HepG2 (cell line): Measurements from ENCODE around the gene SH3YL1. TPM values are rescaled to one million over a fixed set of nuclear protein-coding genes. Genes with fewer than 3 reads are reported as not detected.

Experiments used
- HNF4A ChIP-seq: sonication (generic); formaldehyde crosslinking; IDR thresholded peaks from 2 replicates; pipeline ENCODE4 v1.4.0; 2020; ENCODE audit warnings: missing genetic modification reagents
- HNRNPH1 ChIP-seq: fragments of 200-400 bp; formaldehyde crosslinking; optimal IDR thresholded peaks from 2 replicates; pipeline ENCODE3; 2017; ENCODE audit warnings: mild to moderate bottlenecking, low read depth, low read length
- MEF2D ChIP-seq: sonication (generic); formaldehyde crosslinking; IDR thresholded peaks from 2 replicates; pipeline ENCODE4 v1.5.1; 2020; ENCODE audit warnings: mild to moderate bottlenecking, missing genetic modification reagents
- RFX5 ChIP-seq: IDR thresholded peaks from 2 replicates; pipeline ENCODE4 v1.6.1; 2011; ENCODE audit warnings: low read depth, low read length, improper control_type of control experiment
- SIN3A ChIP-seq: IDR thresholded peaks from 2 replicates; pipeline ENCODE4 v1.6.1; 2011; ENCODE audit warnings: low read depth, mild to moderate bottlenecking, control low read depth, low read length, borderline replicate concordance
- ZNF383 ChIP-seq: sonication (generic); formaldehyde crosslinking; IDR thresholded peaks from 2 replicates; pipeline ENCODE4 v1.4.0; 2020; ENCODE audit warnings: missing genetic modification reagents, mild to moderate bottlenecking, borderline replicate concordance
- ZNF790 ChIP-seq: sonication (generic); formaldehyde crosslinking; IDR thresholded peaks from 2 replicates; pipeline ENCODE4 v1.8.0; 2022; ENCODE audit warnings: missing genetic modification reagents, mild to moderate bottlenecking, borderline replicate concordance
- polyA plus RNA-seq, 8 experiments: library from polyadenylated mRNA; depleted of rRNA in 3 of 8; stranded (reverse) in 7 of 8; unstranded in 1 of 8; fragments of >200 nt; fragmentation: Illumina TruSeq in 4 of 8; extraction: Trizol in 4 of 8; gene quantifications; 2 replicates each; pipeline versions ENCODE4 v1.2.1 to v1.2.3, GENCODE V29; 2011 to 2016; ENCODE audit warnings: low read depth in 4 of 8, missing spikeins in 1 of 8, mixed read lengths in 1 of 8; ENCODE audit not compliant: insufficient read depth in 1 of 8
- total RNA-seq, 5 experiments: library from RNA; depleted of rRNA; stranded (reverse); fragments of >200 nt; fragmentation: Illumina TruSeq; extraction: Trizol; gene quantifications; 2 replicates each; pipeline ENCODE4 v1.2.3, GENCODE V29; 2016; ENCODE audit warnings: low read depth in 1 of 5
- TF ChIP-seq, protein P1 (sequence below): sonication (generic); formaldehyde crosslinking; IDR thresholded peaks from 2 replicates; pipeline ENCODE4 v1.4.0; 2020; ENCODE audit warnings: missing genetic modification reagents, mild to moderate bottlenecking, borderline replicate concordance
- TF ChIP-seq, protein P2 (sequence below): fragments of 450-650 bp; IDR thresholded peaks from 2 replicates; pipeline ENCODE4 v1.6.1; 2016
- TF ChIP-seq, protein P3 (sequence below): IDR thresholded peaks from 2 replicates; pipeline ENCODE4 v1.6.1; 2016; ENCODE audit warnings: missing compliant biosample characterization, missing genetic modification reagents, borderline replicate concordance
- TF ChIP-seq, protein P4 (sequence below): sonication (generic); formaldehyde crosslinking; IDR thresholded peaks from 2 replicates; pipeline ENCODE4 v1.4.0; 2020; ENCODE audit warnings: mild to moderate bottlenecking, low read depth, missing genetic modification reagents
- TF ChIP-seq, protein P5 (sequence below): sonication (generic); formaldehyde crosslinking; IDR thresholded peaks from 2 replicates; pipeline ENCODE4 v1.8.1; 2022; ENCODE audit warnings: mild to moderate bottlenecking, missing genetic modification reagents
- TF ChIP-seq, protein P6 (sequence below): sonication (generic); formaldehyde crosslinking; IDR thresholded peaks from 2 replicates; pipeline ENCODE4 v1.4.0; 2020; ENCODE audit warnings: missing genetic modification reagents
- TF ChIP-seq, protein P7 (sequence below): sonication (generic); formaldehyde crosslinking; IDR thresholded peaks from 2 replicates; pipeline ENCODE4 v1.5.1; 2020; ENCODE audit warnings: missing genetic modification reagents, mild to moderate bottlenecking, borderline replicate concordance

The SH3YL1 gene
- total and polyA plus RNA-seq, 2 of the 13 experiments (the other 11 are each of a cell fraction or from before 2014, with no cell fraction given), result 13.0 to 48.2 TPM

DNA sequence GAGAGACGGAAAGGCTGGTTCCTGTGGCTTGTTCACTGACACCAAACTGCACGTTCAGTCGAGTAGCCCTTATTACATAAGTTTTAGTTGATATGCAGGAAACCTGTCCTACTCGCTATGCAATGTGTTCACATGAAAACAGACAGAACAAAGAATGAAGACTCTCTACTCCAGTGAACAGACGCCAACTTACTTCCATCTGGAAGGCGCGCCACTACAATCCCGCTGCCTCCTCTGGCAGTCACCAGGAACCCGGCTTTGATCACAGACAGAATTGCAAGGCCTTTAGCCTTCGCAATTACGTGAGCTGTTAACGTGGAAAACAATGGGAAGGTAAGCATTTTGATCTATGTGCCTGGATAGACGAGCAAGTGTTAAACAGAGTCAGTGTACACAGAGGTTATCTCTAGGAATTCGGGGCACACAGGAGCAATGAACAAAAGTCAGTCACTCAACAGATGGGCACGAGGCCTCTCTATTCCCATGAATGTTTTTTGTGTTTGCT, 14.2 kb downstream of the SH3YL1 start (continued):
- TF ChIP-seq, protein P1, sequence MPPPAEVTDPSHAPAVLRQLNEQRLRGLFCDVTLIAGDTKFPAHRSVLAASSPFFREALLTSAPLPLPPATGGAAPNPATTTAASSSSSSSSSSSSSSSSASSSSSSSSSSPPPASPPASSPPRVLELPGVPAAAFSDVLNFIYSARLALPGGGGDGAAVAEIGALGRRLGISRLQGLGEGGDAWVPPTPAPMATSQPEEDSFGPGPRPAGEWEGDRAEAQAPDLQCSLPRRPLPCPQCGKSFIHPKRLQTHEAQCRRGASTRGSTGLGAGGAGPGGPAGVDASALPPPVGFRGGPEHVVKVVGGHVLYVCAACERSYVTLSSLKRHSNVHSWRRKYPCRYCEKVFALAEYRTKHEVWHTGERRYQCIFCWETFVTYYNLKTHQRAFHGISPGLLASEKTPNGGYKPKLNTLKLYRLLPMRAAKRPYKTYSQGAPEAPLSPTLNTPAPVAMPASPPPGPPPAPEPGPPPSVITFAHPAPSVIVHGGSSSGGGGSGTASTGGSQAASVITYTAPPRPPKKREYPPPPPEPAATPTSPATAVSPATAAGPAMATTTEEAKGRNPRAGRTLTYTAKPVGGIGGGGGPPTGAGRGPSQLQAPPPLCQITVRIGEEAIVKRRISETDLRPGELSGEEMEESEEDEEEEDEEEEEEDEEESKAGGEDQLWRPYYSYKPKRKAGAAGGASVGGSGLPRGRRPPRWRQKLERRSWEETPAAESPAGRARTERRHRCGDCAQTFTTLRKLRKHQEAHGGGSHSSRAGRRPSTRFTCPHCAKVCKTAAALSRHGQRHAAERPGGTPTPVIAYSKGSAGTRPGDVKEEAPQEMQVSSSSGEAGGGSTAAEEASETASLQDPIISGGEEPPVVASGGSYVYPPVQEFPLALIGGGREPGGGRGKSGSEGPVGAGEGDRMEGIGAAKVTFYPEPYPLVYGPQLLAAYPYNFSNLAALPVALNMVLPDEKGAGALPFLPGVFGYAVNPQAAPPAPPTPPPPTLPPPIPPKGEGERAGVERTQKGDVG (CRISPR knock-in tag), result peak; percentile 79; the same call in 1 of the 2 replicates
- TF ChIP-seq, protein P2, sequence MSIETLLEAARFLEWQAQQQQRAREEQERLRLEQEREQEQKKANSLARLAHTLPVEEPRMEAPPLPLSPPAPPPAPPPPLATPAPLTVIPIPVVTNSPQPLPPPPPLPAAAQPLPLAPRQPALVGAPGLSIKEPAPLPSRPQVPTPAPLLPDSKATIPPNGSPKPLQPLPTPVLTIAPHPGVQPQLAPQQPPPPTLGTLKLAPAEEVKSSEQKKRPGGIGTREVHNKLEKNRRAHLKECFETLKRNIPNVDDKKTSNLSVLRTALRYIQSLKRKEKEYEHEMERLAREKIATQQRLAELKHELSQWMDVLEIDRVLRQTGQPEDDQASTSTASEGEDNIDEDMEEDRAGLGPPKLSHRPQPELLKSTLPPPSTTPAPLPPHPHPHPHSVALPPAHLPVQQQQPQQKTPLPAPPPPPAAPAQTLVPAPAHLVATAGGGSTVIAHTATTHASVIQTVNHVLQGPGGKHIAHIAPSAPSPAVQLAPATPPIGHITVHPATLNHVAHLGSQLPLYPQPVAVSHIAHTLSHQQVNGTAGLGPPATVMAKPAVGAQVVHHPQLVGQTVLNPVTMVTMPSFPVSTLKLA, result no peak
- TF ChIP-seq HNF4A (CRISPR knock-in tag) (peak; percentile 91), MEF2D (CRISPR knock-in tag) (peak; percentile 93), RFX5 (no peak), ZNF790 (CRISPR knock-in tag) (peak; percentile 54; the same call in 1 of the 2 replicates), ZNF383 (CRISPR knock-in tag) (no peak), SIN3A (no peak), HNRNPH1 (no peak)
- TF ChIP-seq, protein P3, sequence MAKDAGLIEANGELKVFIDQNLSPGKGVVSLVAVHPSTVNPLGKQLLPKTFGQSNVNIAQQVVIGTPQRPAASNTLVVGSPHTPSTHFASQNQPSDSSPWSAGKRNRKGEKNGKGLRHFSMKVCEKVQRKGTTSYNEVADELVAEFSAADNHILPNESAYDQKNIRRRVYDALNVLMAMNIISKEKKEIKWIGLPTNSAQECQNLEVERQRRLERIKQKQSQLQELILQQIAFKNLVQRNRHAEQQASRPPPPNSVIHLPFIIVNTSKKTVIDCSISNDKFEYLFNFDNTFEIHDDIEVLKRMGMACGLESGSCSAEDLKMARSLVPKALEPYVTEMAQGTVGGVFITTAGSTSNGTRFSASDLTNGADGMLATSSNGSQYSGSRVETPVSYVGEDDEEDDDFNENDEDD (CRISPR knock-in tag), result peak; percentile 74; the same call in 1 of the 2 replicates
- TF ChIP-seq, protein P4, sequence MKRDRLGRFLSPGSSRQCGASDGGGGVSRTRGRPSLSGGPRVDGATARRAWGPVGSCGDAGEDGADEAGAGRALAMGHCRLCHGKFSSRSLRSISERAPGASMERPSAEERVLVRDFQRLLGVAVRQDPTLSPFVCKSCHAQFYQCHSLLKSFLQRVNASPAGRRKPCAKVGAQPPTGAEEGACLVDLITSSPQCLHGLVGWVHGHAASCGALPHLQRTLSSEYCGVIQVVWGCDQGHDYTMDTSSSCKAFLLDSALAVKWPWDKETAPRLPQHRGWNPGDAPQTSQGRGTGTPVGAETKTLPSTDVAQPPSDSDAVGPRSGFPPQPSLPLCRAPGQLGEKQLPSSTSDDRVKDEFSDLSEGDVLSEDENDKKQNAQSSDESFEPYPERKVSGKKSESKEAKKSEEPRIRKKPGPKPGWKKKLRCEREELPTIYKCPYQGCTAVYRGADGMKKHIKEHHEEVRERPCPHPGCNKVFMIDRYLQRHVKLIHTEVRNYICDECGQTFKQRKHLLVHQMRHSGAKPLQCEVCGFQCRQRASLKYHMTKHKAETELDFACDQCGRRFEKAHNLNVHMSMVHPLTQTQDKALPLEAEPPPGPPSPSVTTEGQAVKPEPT (CRISPR knock-in tag), result 0 out of 2 replicates have a peak, but pooled peaks have one; percentile 76
- TF ChIP-seq, protein P5, sequence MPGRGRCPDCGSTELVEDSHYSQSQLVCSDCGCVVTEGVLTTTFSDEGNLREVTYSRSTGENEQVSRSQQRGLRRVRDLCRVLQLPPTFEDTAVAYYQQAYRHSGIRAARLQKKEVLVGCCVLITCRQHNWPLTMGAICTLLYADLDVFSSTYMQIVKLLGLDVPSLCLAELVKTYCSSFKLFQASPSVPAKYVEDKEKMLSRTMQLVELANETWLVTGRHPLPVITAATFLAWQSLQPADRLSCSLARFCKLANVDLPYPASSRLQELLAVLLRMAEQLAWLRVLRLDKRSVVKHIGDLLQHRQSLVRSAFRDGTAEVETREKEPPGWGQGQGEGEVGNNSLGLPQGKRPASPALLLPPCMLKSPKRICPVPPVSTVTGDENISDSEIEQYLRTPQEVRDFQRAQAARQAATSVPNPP (CRISPR knock-in tag), result no peak
- TF ChIP-seq, protein P6, sequence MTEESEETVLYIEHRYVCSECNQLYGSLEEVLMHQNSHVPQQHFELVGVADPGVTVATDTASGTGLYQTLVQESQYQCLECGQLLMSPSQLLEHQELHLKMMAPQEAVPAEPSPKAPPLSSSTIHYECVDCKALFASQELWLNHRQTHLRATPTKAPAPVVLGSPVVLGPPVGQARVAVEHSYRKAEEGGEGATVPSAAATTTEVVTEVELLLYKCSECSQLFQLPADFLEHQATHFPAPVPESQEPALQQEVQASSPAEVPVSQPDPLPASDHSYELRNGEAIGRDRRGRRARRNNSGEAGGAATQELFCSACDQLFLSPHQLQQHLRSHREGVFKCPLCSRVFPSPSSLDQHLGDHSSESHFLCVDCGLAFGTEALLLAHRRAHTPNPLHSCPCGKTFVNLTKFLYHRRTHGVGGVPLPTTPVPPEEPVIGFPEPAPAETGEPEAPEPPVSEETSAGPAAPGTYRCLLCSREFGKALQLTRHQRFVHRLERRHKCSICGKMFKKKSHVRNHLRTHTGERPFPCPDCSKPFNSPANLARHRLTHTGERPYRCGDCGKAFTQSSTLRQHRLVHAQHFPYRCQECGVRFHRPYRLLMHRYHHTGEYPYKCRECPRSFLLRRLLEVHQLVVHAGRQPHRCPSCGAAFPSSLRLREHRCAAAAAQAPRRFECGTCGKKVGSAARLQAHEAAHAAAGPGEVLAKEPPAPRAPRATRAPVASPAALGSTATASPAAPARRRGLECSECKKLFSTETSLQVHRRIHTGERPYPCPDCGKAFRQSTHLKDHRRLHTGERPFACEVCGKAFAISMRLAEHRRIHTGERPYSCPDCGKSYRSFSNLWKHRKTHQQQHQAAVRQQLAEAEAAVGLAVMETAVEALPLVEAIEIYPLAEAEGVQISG (CRISPR knock-in tag), result peak; percentile 78
- TF ChIP-seq, protein P7, sequence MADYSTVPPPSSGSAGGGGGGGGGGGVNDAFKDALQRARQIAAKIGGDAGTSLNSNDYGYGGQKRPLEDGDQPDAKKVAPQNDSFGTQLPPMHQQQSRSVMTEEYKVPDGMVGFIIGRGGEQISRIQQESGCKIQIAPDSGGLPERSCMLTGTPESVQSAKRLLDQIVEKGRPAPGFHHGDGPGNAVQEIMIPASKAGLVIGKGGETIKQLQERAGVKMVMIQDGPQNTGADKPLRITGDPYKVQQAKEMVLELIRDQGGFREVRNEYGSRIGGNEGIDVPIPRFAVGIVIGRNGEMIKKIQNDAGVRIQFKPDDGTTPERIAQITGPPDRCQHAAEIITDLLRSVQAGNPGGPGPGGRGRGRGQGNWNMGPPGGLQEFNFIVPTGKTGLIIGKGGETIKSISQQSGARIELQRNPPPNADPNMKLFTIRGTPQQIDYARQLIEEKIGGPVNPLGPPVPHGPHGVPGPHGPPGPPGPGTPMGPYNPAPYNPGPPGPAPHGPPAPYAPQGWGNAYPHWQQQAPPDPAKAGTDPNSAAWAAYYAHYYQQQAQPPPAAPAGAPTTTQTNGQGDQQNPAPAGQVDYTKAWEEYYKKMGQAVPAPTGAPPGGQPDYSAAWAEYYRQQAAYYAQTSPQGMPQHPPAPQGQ, result no peak
